BLaER1 (cell line): ENCODE data around the gene CASKIN2.
"Not testable (repeated sequence)": the region's sequence is repeated elsewhere in the genome, so short reads cannot be mapped to it uniquely, and the experiment has no call there.

Experiments used
- H3K27ac ChIP-seq: shearing (Covaris generic); formaldehyde crosslinking; 2 replicates; pipeline ENCODE4 v1.8.1; 2022
- H3K27me3 ChIP-seq: shearing (Covaris generic); formaldehyde crosslinking; 2 replicates; pipeline ENCODE4 v1.8.1; 2022
- H3K36me3 ChIP-seq: shearing (Covaris generic); formaldehyde crosslinking; 2 replicates; pipeline ENCODE4 v1.8.1; 2022
- H3K4me1 ChIP-seq: shearing (Covaris generic); formaldehyde crosslinking; 2 replicates; pipeline ENCODE4 v1.8.1; 2022
- H3K4me2 ChIP-seq: shearing (Covaris generic); formaldehyde crosslinking; 2 replicates; pipeline ENCODE4 v1.8.1; 2022
- H3K4me3 ChIP-seq: shearing (Covaris generic); formaldehyde crosslinking; 2 replicates; pipeline ENCODE4 v1.8.1; 2022
- H3K9ac ChIP-seq: shearing (Covaris generic); formaldehyde crosslinking; 2 replicates; pipeline ENCODE4 v1.8.1; 2022
- H3K9me3 ChIP-seq: shearing (Covaris generic); formaldehyde crosslinking; 2 replicates; pipeline ENCODE4 v1.8.1; 2022
- H4K20me1 ChIP-seq: shearing (Covaris generic); formaldehyde crosslinking; 2 replicates; pipeline ENCODE4 v1.8.1; 2022
- Cebpa-rat ChIP-seq: shearing (Covaris generic); IDR thresholded peaks from 2 replicates; pipeline ENCODE4 v1.8.1; 2022

The CASKIN2 gene

DNA sequence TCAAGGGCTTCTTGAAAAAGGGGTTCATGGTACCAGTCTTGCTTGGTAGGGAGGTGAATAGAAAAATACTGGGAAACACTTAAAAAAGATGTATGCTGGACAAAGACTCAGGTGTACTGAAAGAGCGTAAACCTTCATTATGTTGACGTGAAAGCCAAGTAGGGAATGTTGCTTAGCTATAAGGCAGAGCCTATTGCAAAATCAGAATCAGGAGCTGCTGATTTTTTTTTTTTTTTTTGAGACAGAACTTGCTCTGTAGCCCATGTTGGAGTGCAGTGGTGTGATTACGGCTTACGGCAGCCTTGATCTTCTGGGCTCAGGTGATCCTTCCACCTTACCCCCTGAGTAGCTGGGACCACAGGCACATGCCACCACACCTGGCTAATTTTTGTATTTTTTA lies 55.0 kb downstream of the CASKIN2 start:
- TF ChIP-seq Cebpa-rat, result no peak
- Histone ChIP-seq H3K27me3 (no peaks in the 10 kb centered on the region), H3K4me2 (peak overlapping the region; percentile 90)

DNA sequence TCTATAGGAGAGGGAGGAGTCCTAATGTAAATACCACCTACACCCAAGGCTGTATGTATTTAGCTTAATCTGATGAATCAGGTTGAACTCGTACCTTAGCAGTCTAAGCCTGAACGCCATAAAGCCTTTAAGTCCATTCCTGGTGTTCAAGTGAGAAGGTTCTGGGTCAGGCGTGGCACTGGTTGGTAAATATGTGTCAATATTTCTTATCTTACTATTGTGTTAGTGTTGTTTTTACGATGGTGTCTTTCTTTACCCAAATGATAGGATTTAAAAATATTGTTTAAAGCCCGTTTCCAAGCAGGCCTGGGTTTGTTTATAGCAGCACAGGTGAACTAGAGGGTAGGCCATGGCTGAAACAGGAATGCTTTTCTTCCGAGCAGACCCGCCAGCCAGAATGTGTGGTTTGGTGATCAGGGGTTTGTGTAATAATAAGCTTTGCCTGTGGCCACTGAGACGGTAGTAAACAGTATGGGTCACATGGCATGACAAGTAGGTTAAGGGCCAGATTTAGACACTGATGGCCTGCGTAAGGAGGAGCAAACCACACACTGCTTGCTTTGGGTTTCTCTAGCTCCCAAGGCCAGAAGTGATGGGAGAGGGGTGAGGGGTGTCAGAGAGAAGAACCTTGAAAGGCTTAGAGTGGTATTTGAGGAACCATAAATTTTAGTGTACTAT lies 55.6 kb downstream of the CASKIN2 start:
- no peaks in the 10 kb centered on the region for H4K20me1 ChIP-seq
- no peak for TF ChIP-seq Cebpa-rat
- no peaks in the 10 kb centered on the region for H3K27me3 ChIP-seq
- H3K27ac ChIP-seq, result peak overlapping the region; percentile 97
- peaks cover 14% of the 10 kb centered on the region for H3K36me3 ChIP-seq
- peaks cover 8% of the 10 kb centered on the region for H3K9me3 ChIP-seq
- peak overlapping the region; percentile 1; the same call in 1 of the 2 replicates for H3K4me3 ChIP-seq
- peak overlapping the region; percentile 97 for H3K9ac ChIP-seq
- peak overlapping the region; percentile 90 for H3K4me2 ChIP-seq
- H3K4me1 ChIP-seq, result peaks cover 74% of the 10 kb centered on the region

More for the DNA sequence above, 55.0 kb downstream of the CASKIN2 start:
- H3K27ac ChIP-seq, result peak overlapping the region; percentile 97
- H3K9me3 ChIP-seq, result peaks cover 13% of the 10 kb centered on the region
- peaks cover 68% of the 10 kb centered on the region for H3K4me1 ChIP-seq
- H4K20me1 ChIP-seq, result no peaks in the 10 kb centered on the region
- peaks cover 20% of the 10 kb centered on the region for H3K36me3 ChIP-seq
- H3K4me3 ChIP-seq, result no peak overlapping the region
- peak overlapping the region; percentile 97; the same call in 1 of the 2 replicates for H3K9ac ChIP-seq

GRCh38 chr17:75459246-75459589 lies 56.1 kb downstream of the CASKIN2 start:
- H3K4me3 ChIP-seq, result peak overlapping the region; percentile 1; the same call in 1 of the 2 replicates
- H3K27ac ChIP-seq, result peak overlapping the region; percentile 97
- peaks cover 4% of the 10 kb centered on the region for H3K9me3 ChIP-seq
- peak overlapping the region; percentile 97 for H3K9ac ChIP-seq
- H3K4me1 ChIP-seq, result peaks cover 77% of the 10 kb centered on the region
- no peak for TF ChIP-seq Cebpa-rat
- no peaks in the 10 kb centered on the region for H4K20me1 ChIP-seq
- H3K27me3 ChIP-seq, result no peaks in the 10 kb centered on the region
- H3K4me2 ChIP-seq, result peak overlapping the region; percentile 90
- peaks cover 11% of the 10 kb centered on the region; the same call in 1 of the 2 replicates for H3K36me3 ChIP-seq

DNA sequence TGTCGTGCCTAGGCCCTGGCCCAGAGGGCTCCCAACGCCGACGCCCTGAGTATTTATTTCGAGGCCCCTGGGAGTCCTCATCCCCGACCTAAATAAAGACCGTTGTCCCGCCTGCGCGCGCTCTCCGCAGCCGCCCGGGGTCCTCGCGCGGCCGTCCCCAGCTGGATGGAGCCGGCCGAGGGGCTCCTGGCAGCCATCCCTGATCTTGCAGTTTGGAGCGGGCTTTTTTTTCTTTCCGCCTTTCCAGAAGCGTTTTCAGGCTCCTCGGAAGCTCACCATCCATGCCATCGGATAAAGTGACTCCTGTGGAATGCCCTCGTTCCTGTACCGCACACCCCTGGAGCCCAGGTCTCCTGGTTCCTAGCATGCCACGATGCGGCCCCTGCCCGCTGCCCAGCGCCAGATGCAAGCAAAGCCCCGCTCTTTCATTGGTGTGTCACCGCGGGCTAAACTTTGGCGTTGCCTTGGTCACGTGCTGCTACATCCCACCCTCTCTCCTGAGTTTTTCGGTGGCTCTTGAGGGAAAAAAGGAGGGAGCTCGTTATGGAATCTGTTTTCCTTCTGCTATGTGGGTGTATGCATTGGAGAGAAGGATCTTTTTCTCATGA lies 58.2 kb downstream of the CASKIN2 start:
- no peaks in the 10 kb centered on the region for H3K27me3 ChIP-seq
- H3K4me2 ChIP-seq, result peak overlapping the region; percentile 90
- peak overlapping the region; percentile 83 for H3K4me3 ChIP-seq
- no peaks in the 10 kb centered on the region; the same call in 1 of the 2 replicates for H3K36me3 ChIP-seq
- H3K27ac ChIP-seq, result peak overlapping the region; percentile 97
- no peak for TF ChIP-seq Cebpa-rat
- no peaks in the 10 kb centered on the region for H4K20me1 ChIP-seq
- H3K9ac ChIP-seq, result peak overlapping the region; percentile 97
- H3K4me1 ChIP-seq, result peaks cover 79% of the 10 kb centered on the region
- no peaks in the 10 kb centered on the region for H3K9me3 ChIP-seq

GRCh38 chr17:75456417-75457046 lies 58.8 kb downstream of the CASKIN2 start, which contains the start of gene TMEM94:
TMEM94 (plus strand) TSS chr17:75456635; CDS start chr17:75471906, 15,271 bp downstream.
- no peaks in the 10 kb centered on the region for H4K20me1 ChIP-seq
- no peaks in the 10 kb centered on the region for H3K27me3 ChIP-seq
- H3K27ac ChIP-seq, result peak within 1 kb of the TSS; percentile 97
- peak within 1 kb of the TSS; percentile 97 for H3K9ac ChIP-seq
- no peaks in the 10 kb centered on the region; the same call in 1 of the 2 replicates for H3K36me3 ChIP-seq
- H3K4me2 ChIP-seq, result peak within 1 kb of the TSS; percentile 90
- TF ChIP-seq Cebpa-rat, result no peak
- H3K4me3 ChIP-seq, result peak within 1 kb of the TSS; percentile 83
- H3K4me1 ChIP-seq, result peaks cover 78% of the 10 kb centered on the region
- H3K9me3 ChIP-seq, result no peaks in the 10 kb centered on the region

- Histone ChIP-seq H4K20me1 (no peaks in the 10 kb centered on the region), H3K36me3 (no peaks in the 10 kb centered on the region; the same call in 1 of the 2 replicates), H3K27ac (peak overlapping the region; percentile 97), H3K9me3 (no peaks in the 10 kb centered on the region), H3K4me1 (peaks cover 78% of the 10 kb centered on the region), H3K9ac (peak overlapping the region; percentile 97), H3K4me3 (peak overlapping the region; percentile 83), H3K4me2 (peak overlapping the region; percentile 90), H3K27me3 (no peaks in the 10 kb centered on the region)
- TF ChIP-seq Cebpa-rat, result no peak
Measured at GRCh38 chr17:75456039-75456416, 59.3 kb downstream of the CASKIN2 start.

- H3K27ac ChIP-seq, result peak overlapping the region; percentile 97
- H3K9me3 ChIP-seq, H3K27me3 ChIP-seq, H4K20me1 ChIP-seq, H3K4me3 ChIP-seq, H3K36me3 ChIP-seq, H3K9ac ChIP-seq: not testable (repeated sequence)
- peaks cover 78% of the 10 kb centered on the region for H3K4me1 ChIP-seq
- H3K4me2 ChIP-seq, result peak overlapping the region; percentile 90
Measured at GRCh38 chr17:75454672-75455071, 60.7 kb downstream of the CASKIN2 start.

GRCh38 chr17:75454193-75454592 lies 61.1 kb downstream of the CASKIN2 start:
- Histone ChIP-seq H3K9ac (peak overlapping the region; percentile 16; the same call in 1 of the 2 replicates), H3K4me3 (no peak overlapping the region), H4K20me1 (no peaks in the 10 kb centered on the region), H3K36me3 (no peaks in the 10 kb centered on the region), H3K9me3 (no peaks in the 10 kb centered on the region), H3K27me3 (no peaks in the 10 kb centered on the region), H3K27ac (peak overlapping the region; percentile 97; the same call in 1 of the 2 replicates), H3K4me1 (peaks cover 75% of the 10 kb centered on the region), H3K4me2 (peak overlapping the region; percentile 90)
- no peak for TF ChIP-seq Cebpa-rat

DNA sequence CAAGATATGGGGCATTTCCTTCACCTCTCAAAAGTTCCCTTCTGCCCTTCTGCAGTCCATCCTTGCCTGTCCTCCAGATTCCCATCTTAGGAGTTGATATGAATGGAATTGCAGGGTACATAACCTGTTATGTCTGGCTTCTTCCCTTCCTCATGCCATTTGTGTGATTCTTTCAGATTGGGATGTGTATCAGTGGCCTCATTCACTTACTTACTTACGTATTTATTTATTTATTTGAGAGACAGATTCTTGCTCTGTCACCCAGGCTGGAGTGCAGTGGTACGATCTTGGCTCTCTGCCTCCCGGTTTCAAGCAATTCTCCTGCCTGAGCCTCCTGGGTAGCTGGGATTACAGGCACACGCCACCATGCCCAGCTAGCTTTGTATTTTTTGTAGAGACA lies 65.1 kb downstream of the CASKIN2 start:
- no peaks in the 10 kb centered on the region for H3K36me3 ChIP-seq
- H3K4me1 ChIP-seq, result peaks cover 50% of the 10 kb centered on the region
- H3K9ac ChIP-seq, result no peak overlapping the region
- H3K27me3 ChIP-seq, result no peaks in the 10 kb centered on the region
- no peak overlapping the region for H3K4me3 ChIP-seq
- H4K20me1 ChIP-seq, result no peaks in the 10 kb centered on the region
- no peak for TF ChIP-seq Cebpa-rat
- H3K4me2 ChIP-seq, result no peak overlapping the region
- no peak overlapping the region for H3K27ac ChIP-seq
- H3K9me3 ChIP-seq, result no peaks in the 10 kb centered on the region
